ENCODE measurements around the gene PARG. TPM values are rescaled to one million over a fixed set of nuclear protein-coding genes. Genes with fewer than 3 reads are reported as not detected.

Gene PARG
- polyA plus RNA-seq, 1 of the 3 experiments (the other 2 are of a cell fraction), result 12.1 TPM

DNA sequence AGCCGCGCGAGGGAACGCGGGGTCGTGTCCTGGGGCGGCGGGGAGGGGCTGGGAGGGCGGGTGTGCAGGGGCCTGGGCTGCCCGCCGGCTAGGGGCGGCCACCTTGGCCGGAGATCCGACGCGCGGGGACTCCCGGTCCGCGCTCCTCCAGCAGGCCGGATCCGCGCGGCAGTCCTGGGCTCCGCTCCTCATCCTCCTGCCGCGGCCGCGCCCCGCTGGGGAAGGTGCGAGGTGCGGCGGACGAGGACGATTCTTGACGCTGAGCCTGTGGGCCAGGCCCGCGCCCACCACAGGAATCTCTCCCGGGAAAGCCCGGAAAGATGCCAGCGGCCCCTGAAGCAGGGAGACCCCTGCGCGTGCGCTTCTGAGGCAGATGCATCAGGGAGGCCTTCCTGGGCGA lies 173.1 kb downstream of the PARG start (continued):
- TF ChIP-seq EP300 (IDR thresholded peaks at IDR 0.05; ENCODE audit: borderline replicate concordance in 1 of 2, low read depth in 1 of 2, low read length in 1 of 2) (no peak), POLR2AphosphoS5 (IDR thresholded peaks at IDR 0.05; ENCODE audit: low read depth, low read length) (no peak), CHD2 (IDR thresholded peaks at IDR 0.05; ENCODE audit: low read length, partially characterized antibody) (no peak)
- TF ChIP-seq, protein P1, sequence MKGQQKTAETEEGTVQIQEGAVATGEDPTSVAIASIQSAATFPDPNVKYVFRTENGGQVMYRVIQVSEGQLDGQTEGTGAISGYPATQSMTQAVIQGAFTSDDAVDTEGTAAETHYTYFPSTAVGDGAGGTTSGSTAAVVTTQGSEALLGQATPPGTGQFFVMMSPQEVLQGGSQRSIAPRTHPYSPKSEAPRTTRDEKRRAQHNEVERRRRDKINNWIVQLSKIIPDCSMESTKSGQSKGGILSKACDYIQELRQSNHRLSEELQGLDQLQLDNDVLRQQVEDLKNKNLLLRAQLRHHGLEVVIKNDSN (IDR thresholded peaks at IDR 0.05; ENCODE audit: borderline replicate concordance, low read depth), result no peak

DNA sequence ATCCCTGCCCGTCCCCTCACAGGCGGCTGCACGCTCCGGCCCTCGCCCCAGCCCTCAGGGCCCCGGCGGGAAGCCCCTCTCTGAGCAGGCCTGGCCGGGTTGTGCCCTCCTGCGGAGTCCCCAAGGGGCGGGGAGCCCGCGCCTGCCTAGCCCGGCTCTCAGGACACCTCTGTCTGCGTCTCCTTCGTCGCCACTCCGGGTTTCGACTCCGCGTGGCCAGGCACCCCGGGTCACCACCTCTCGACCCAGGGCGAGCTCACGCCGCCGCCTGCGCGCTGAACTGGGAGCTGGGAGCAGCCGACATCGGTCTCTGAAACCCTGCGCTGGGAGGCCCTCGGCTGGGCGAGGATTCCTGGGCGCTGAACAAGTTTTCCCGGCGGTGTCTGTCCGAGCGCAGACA lies 173.5 kb downstream of the PARG start:
- H3F3A ChIP-seq (replicated peaks; ENCODE audit: insufficient read depth), result no peaks in the 10 kb centered on the region
- no peak overlapping the region for H3K4me2 ChIP-seq
- H3K27me3 ChIP-seq (ENCODE audit: insufficient read depth), result no peaks in the 10 kb centered on the region; the same call in 1 of the 2 replicates
- ChIA-PET CTCF (no interaction called here), POLR2A (no interaction called here)
- no peaks in the 10 kb centered on the region for H3K9me3 ChIP-seq
- no peaks in the 10 kb centered on the region for H3K9me2 ChIP-seq
- no peak overlapping the region for H3K4me3 ChIP-seq (ENCODE audit: low read depth in 2 of 2, low read length in 1 of 2)
- H3K79me2 ChIP-seq (ENCODE audit: insufficient read depth), result no peaks in the 10 kb centered on the region
- no peak overlapping the region for H2AFZ ChIP-seq (ENCODE audit: low read depth)
- TF ChIP-seq FOXM1 (IDR thresholded peaks at IDR 0.05; ENCODE audit: low read depth) (no peak), EZH2phosphoT487 (IDR thresholded peaks at IDR 0.05; ENCODE audit: borderline replicate concordance, low read depth) (no peak), GABPA (IDR thresholded peaks at IDR 0.05; ENCODE audit: low read depth) (no peak), RFX5 (IDR thresholded peaks at IDR 0.05; ENCODE audit: low read length) (no peak), SIN3A (IDR thresholded peaks at IDR 0.05; ENCODE audit: borderline replicate concordance, low read depth, low read length) (no peak), ELF1 (IDR thresholded peaks at IDR 0.05) (no peak), REST (IDR thresholded peaks at IDR 0.05; ENCODE audit: low read depth, low read length) (no peak), NFIC (IDR thresholded peaks at IDR 0.05; ENCODE audit: borderline replicate concordance) (no peak), USF2 (IDR thresholded peaks at IDR 0.05; ENCODE audit: borderline replicate concordance, low read depth, low read length) (no peak), FOSL2 (IDR thresholded peaks at IDR 0.05; ENCODE audit: borderline replicate concordance, low read depth) (no peak), RAD21 (IDR thresholded peaks at IDR 0.05; ENCODE audit: low read length) (no peak)
- TF ChIP-seq, protein P2, sequence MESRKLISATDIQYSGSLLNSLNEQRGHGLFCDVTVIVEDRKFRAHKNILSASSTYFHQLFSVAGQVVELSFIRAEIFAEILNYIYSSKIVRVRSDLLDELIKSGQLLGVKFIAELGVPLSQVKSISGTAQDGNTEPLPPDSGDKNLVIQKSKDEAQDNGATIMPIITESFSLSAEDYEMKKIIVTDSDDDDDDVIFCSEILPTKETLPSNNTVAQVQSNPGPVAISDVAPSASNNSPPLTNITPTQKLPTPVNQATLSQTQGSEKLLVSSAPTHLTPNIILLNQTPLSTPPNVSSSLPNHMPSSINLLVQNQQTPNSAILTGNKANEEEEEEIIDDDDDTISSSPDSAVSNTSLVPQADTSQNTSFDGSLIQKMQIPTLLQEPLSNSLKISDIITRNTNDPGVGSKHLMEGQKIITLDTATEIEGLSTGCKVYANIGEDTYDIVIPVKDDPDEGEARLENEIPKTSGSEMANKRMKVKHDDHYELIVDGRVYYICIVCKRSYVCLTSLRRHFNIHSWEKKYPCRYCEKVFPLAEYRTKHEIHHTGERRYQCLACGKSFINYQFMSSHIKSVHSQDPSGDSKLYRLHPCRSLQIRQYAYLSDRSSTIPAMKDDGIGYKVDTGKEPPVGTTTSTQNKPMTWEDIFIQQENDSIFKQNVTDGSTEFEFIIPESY (IDR thresholded peaks at IDR 0.05; ENCODE audit: borderline replicate concordance, low read depth), result no peak
- TF ChIP-seq, protein P3, sequence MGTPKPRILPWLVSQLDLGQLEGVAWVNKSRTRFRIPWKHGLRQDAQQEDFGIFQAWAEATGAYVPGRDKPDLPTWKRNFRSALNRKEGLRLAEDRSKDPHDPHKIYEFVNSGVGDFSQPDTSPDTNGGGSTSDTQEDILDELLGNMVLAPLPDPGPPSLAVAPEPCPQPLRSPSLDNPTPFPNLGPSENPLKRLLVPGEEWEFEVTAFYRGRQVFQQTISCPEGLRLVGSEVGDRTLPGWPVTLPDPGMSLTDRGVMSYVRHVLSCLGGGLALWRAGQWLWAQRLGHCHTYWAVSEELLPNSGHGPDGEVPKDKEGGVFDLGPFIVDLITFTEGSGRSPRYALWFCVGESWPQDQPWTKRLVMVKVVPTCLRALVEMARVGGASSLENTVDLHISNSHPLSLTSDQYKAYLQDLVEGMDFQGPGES (IDR thresholded peaks at IDR 0.05; ENCODE audit: low read depth, low read length), result no peak
- H4K20me1 ChIP-seq (ENCODE audit: insufficient read depth), result no peaks in the 10 kb centered on the region
- peak; percentile 30 for DNase-seq
- H3K27ac ChIP-seq (ENCODE audit: low read depth in 2 of 2, low read length in 1 of 2), result no peak overlapping the region
- WGBS (ENCODE audit: low lambda C conversion rate), result 86% methylated on average over 27 of the region's 38 CpGs
- H3K4me1 ChIP-seq (ENCODE audit: control insufficient read depth in 1 of 2, insufficient read depth in 2 of 2, low read depth in 1 of 2, low read length in 1 of 2), result no peaks in the 10 kb centered on the region
- H3K9ac ChIP-seq, result no peak overlapping the region
- H3K36me3 ChIP-seq (replicated peaks in 1 of 2; ENCODE audit: control insufficient read depth in 1 of 2, insufficient read depth in 2 of 2, low read length in 1 of 2), result no peaks in the 10 kb centered on the region

All from SK-N-SH (cell line).